GM12891 (cell line): ENCODE results near the gene RPUSD3.
"Not testable (repeated sequence)": the region's sequence is repeated elsewhere in the genome, so short reads cannot be mapped to it uniquely, and the experiment has no call there.

ENCODE experiments used
- PAX5 ChIP-seq: IDR thresholded peaks from 2 replicates; pipeline ENCODE4 v1.6.1; 2011; ENCODE audit warnings: low read length, moderate library complexity, mild to moderate bottlenecking; ENCODE audit not compliant: insufficient read depth, severe bottlenecking
- POLR2A ChIP-seq: IDR thresholded peaks from 2 replicates; pipeline ENCODE4 v1.6.1; 2011; ENCODE audit warnings: low read depth, low read length, control low read depth
- POLR2AphosphoS5 ChIP-seq: IDR thresholded peaks from 2 replicates; pipeline ENCODE4 v1.6.1; 2011; ENCODE audit warnings: low read depth, low read length, control low read depth
- SPI1 ChIP-seq: IDR thresholded peaks from 2 replicates; pipeline ENCODE4 v1.6.1; 2011; ENCODE audit warnings: low read depth, low read length, control low read depth
- TAF1 ChIP-seq: IDR thresholded peaks from 2 replicates; pipeline ENCODE4 v1.6.1; 2011; ENCODE audit warnings: low read depth, low read length, control low read depth

GRCh38 chr3:9851383-9851782 is 7.6 kb upstream of the RPUSD3 start:
- not testable (repeated sequence) for TF ChIP-seq POLR2A, TAF1, POLR2AphosphoS5, PAX5, SPI1
